Fibroblast of mammary gland (primary cell): ENCODE measurements around the gene CAMK1D.

Experiments
- DNase-seq: peaks from one replicate; pipeline ENCODE4 v3.0.0-alpha.2; 2010; ENCODE audit warnings: low read depth
- H3K4me3 ChIP-seq: 2 replicates; pipeline ENCODE4 v1.5.1; 2011; ENCODE audit warnings: low read depth, mild to moderate bottlenecking, low read length, moderate library complexity; ENCODE audit not compliant: control insufficient read depth
- CTCF ChIP-seq: conservative IDR thresholded peaks from 2 replicates; pipeline ENCODE4 v1.5.1; 2011; ENCODE audit warnings: low read depth, low read length, inconsistent platforms; ENCODE audit not compliant: control insufficient read depth, insufficient read depth

The CAMK1D gene

GRCh38 chr10:12501841-12502525 lies 152.6 kb downstream of the CAMK1D start:
- DNase-seq = no peak
- TF ChIP-seq CTCF = no peak
- no peak overlapping the region for H3K4me3 ChIP-seq

- no peak for DNase-seq
- H3K4me3 ChIP-seq = no peak overlapping the region
- TF ChIP-seq CTCF = no peak
Measured at GRCh38 chr10:12502526-12503274, 153.4 kb downstream of the CAMK1D start.

DNA sequence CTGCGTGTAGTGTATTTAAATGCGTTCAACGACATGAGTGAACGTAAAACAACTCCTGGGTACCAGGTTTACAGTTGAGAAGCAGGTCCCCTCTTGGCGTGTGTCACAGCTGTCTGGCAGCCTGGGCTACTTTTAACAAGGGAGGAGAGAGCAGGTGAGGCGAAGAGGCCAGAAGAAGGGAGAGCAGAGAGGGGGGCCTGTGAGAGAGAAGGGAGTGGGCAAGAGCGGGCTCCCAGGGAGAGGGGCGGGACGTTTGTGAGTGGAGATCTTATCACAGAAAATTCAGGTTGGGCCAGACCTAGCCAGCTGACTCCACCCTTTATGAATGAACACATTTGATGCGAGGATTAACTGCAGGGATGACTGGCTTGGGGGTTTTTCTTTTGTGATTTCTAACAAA lies 154.0 kb downstream of the CAMK1D start:
- no peak for TF ChIP-seq CTCF
- DNase-seq = no peak
- no peak overlapping the region for H3K4me3 ChIP-seq

GRCh38 chr10:12504176-12504575 lies 154.8 kb downstream of the CAMK1D start:
- TF ChIP-seq CTCF = no peak
- DNase-seq = no peak

DNA sequence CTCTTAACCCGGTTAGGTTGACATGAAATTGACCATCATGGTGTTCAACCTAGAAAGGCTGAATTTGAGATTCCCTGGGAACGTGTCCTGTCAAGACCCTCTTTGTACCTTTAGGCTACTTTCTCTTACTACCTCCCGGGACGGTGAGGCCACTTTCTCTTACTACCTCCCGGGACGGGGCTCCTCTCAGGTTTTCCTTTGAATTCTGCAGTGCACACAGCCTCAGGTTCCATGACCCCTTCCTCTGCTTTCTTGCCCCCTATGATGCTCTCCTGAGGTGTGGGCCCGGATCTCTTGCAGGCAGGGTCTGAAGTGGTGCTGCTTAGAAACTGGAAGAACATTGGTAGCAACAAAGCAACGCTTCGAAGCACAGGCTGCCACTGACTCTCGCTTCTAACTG lies 155.3 kb downstream of the CAMK1D start:
- no peak overlapping the region for H3K4me3 ChIP-seq
- no peak for TF ChIP-seq CTCF
- DNase-seq = no peak

More at GRCh38 chr10:12504176-12504575, 154.8 kb downstream of the CAMK1D start:
- H3K4me3 ChIP-seq = no peak overlapping the region

- TF ChIP-seq CTCF = no peak
- no peak for DNase-seq
- H3K4me3 ChIP-seq = no peak overlapping the region
Measured at GRCh38 chr10:12505683-12506082, 156.3 kb downstream of the CAMK1D start.
